Activated CD4-positive, alpha-beta T cell treated with anti-CD3 and anti-CD28 coated beads for 36 hours (primary cell): Measurements from ENCODE around the gene MLEC. TPM values are rescaled to one million over a fixed set of nuclear protein-coding genes. Genes with fewer than 3 reads are reported as not detected.

Source experiments
- ATAC-seq: fragments of 200-7000 bp; cut with Tn5 transposase; one replicate; pipeline ENCODE4 v1.10.0; 2021; ENCODE audit warnings: mild to moderate bottlenecking, moderate library complexity
- CTCF ChIA-PET: fragments of 350-600 bp; sonication (Branson Sonifier 250); formaldehyde crosslinking; loops from one replicate; lab custom pipeline; 2021; ENCODE audit warnings: antibody characterized with exemption; lab: Charles Lee
- POLR2A ChIA-PET: fragments of 350-600 bp; sonication (Branson Sonifier 250); formaldehyde crosslinking; loops from one replicate; lab custom pipeline; 2021; ENCODE audit warnings: antibody characterized with exemption, inconsistent platforms; lab: Charles Lee
- DNase-seq: peaks from one replicate; pipeline ENCODE4 v3.0.0-alpha.2; 2020
- H3K27ac Mint-ChIP-seq: one replicate; pipeline ENCODE4 v1.8.0; 2021; ENCODE audit warnings: mixed read lengths
- H3K27me3 Mint-ChIP-seq: one replicate; pipeline ENCODE4 v1.8.0; 2021; ENCODE audit warnings: mixed read lengths
- H3K36me3 Mint-ChIP-seq: one replicate; pipeline ENCODE4 v1.8.0; 2021; ENCODE audit warnings: low read depth, mixed read lengths
- H3K4me1 Mint-ChIP-seq: one replicate; pipeline ENCODE4 v1.8.0; 2021; ENCODE audit warnings: mixed read lengths
- H3K4me3 Mint-ChIP-seq: one replicate; pipeline ENCODE4 v1.8.0; 2021; ENCODE audit warnings: mild to moderate bottlenecking, moderate library complexity, mixed read lengths
- H3K9me3 Mint-ChIP-seq: one replicate; pipeline ENCODE4 v1.8.0; 2021; ENCODE audit warnings: low read depth, mixed read lengths
- intact Hi-C, 2 experiments: fragments of 100-400 bp; cut with DNase I in 1 of 2; cut with micrococcal nuclease in 1 of 2; formaldehyde crosslinking; loops; one replicate each; pipeline versions ENCODE4 v1.14.2 to v1.15.1; 2022 to 2024; cut with DNase I, micrococcal nuclease
- total RNA-seq, 2 experiments: library from RNA; stranded (reverse); gene quantifications; one replicate each; pipeline ENCODE4 v1.2.3, GENCODE V29; 2021

MLEC gene
- total RNA-seq, 2 experiments from 2014 or later: 70.6 to 89.5 TPM

DNA sequence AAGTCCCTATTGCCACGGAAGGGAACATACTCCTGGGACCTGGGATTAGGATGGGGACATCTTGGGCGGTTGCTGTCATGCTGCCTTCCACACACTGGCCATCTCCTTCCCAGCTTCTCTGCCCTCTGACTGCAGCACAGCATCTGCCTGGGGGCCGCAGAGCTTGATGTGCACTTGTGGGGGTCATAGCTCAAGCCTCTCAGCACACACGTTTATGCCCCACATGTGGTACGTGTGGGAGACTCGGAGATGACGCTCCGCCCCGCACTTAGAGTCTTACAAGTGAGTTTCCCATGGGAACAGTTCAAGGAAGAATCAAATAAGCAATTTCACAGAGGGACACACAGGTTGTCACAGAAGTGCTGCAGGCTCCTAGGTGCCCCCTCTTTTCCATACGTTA lies 47.3 kb downstream of the MLEC start:
- ATAC-seq (no peak), DNase-seq (no peak)
- intact Hi-C loops: no loop called here
- H3K27ac Mint-ChIP-seq: no peak overlapping the region
- no peaks in the 10 kb centered on the region for H3K4me1 Mint-ChIP-seq
- POLR2A ChIA-PET: no interaction called here
- CTCF ChIA-PET: interaction anchor here (0.6 kb wide), 1 partner anchor 23 kb away, joined by 3 read pairs; no protein-coding TSS in a partner anchor
- peaks cover 11% of the 10 kb centered on the region for H3K36me3 Mint-ChIP-seq
- no peaks in the 10 kb centered on the region for H3K27me3 Mint-ChIP-seq
- no peaks in the 10 kb centered on the region for H3K9me3 Mint-ChIP-seq
- H3K4me3 Mint-ChIP-seq: no peak overlapping the region

DNA sequence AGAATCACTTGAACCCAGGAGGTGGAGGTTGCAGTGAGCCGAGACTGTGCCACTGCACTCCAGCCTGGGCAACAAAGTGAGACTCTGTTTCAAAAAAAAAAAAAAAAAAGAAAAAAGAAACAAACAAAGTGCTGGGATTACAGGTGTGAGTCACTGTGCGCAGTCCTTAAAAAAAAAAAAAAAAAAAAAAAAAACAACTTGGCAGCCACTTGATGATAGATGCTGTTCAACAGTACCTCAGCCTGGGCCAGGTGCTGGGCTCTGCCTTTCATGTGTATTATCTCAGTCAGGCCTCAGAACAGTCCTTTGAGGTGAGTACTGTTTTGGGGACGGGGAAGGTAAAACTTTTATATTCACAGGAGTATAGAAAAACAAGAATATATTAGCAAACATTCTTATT lies 48.2 kb downstream of the MLEC start:
- H3K27ac Mint-ChIP-seq: no peak overlapping the region
- H3K4me1 Mint-ChIP-seq: no peaks in the 10 kb centered on the region
- H3K36me3 Mint-ChIP-seq: peaks cover 6% of the 10 kb centered on the region
- ATAC-seq: no peak
- intact Hi-C loops: no loop called here
- POLR2A ChIA-PET: no interaction called here
- no peaks in the 10 kb centered on the region for H3K27me3 Mint-ChIP-seq
- CTCF ChIA-PET: no interaction called here
- no peaks in the 10 kb centered on the region for H3K9me3 Mint-ChIP-seq
- no peak overlapping the region for H3K4me3 Mint-ChIP-seq
- no peak for DNase-seq

DNA sequence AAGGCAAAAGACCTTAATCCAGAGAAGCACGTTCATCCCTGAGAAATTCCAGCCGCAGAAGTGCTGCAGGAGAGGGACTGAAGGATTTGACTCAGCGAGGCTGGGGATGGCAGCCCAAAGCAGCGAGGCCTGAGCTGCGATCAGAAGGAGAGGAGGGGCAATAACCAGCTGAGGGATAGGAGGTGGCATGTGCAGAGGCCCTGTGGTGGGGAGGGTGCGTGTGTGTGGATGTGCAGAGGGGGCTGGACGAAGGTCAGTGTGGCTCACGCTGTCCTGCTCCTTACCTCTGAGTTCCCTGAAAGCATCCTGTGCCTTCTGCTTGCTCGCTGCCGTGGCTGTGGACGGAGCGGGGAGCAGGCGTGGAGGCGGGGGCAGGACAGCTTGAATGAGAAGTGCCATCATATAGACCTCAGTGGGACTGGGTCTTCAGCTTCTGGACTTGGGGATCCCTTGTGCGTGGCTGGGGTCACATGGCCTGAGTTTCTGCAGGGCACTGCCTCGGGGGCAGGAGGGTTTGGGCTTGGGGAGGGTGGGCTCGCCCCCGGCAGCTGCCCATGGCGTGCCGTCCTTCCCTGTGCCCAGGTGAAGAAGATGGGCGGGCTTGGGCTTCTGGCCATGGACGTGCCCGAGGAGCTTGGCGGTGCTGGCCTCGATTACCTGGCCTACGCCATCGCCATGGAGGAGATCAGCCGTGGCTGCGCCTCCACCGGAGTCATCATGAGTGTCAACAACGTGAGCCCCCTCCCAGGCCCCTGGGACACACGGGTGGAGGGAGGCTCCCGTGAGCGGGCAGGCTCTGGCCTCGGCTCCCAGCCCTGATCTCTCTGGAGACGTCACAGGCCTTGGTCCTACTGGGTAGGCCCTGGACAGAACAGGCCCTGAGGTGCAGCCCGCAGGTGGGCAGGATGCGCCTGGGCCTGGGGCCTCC lies 49.7 kb downstream of the MLEC start:
- Mint-ChIP-seq H3K27ac (no peak overlapping the region), H3K4me3 (no peak overlapping the region), H3K36me3 (peaks cover 2% of the 10 kb centered on the region), H3K9me3 (no peaks in the 10 kb centered on the region), H3K27me3 (no peaks in the 10 kb centered on the region), H3K4me1 (no peaks in the 10 kb centered on the region)
- ChIA-PET POLR2A (interaction anchor here (0.6 kb wide), 1 partner anchor 1193 kb away, joined by 3 read pairs; no protein-coding TSS in a partner anchor), CTCF (no interaction called here)
- no peak for DNase-seq
- ATAC-seq: no peak
- intact Hi-C loops: no loop called here

GRCh38 chr12:120737557-120738251 lies 50.8 kb downstream of the MLEC start:
- POLR2A ChIA-PET: interaction anchor here (0.6 kb wide), 1 partner anchor 38 kb away, joined by 4 read pairs; no protein-coding TSS in a partner anchor
- Mint-ChIP-seq H3K27ac (no peak overlapping the region), H3K27me3 (no peaks in the 10 kb centered on the region), H3K4me3 (no peak overlapping the region), H3K36me3 (peaks cover 2% of the 10 kb centered on the region), H3K9me3 (no peaks in the 10 kb centered on the region), H3K4me1 (no peaks in the 10 kb centered on the region)
- no peak for DNase-seq
- ATAC-seq: no peak
- intact Hi-C loops: no loop called here
- CTCF ChIA-PET: no interaction called here

DNA sequence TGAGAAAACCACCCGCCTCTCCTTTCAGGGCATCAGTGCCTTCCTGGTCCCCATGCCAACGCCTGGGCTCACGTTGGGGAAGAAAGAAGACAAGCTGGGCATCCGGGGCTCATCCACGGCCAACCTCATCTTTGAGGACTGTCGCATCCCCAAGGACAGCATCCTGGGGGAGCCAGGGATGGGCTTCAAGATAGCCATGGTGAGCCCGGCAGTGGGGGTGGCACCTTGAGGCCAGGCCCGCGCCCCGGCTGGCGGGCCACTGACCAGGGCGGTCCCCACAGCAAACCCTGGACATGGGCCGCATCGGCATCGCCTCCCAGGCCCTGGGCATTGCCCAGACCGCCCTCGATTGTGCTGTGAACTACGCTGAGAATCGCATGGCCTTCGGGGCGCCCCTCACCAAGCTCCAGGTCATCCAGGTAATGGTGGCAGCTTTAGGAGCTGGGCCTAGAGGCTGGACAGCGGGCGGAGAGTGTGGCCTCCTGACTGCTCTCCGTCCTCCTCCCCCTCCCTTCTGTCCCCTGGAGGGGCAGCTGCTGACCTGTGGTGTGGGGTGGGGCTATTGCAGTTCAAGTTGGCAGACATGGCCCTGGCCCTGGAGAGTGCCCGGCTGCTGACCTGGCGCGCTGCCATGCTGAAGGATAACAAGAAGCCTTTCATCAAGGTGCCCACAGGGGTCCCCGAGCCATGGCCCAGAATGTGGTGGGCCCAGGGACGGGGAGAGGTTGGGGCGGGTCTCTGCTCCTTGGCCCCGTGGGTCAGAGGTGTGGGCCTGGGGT lies 51.5 kb downstream of the MLEC start:
- Mint-ChIP-seq H3K4me3 (no peak overlapping the region), H3K4me1 (no peaks in the 10 kb centered on the region), H3K36me3 (peaks cover 2% of the 10 kb centered on the region), H3K27ac (no peak overlapping the region), H3K27me3 (no peaks in the 10 kb centered on the region), H3K9me3 (no peaks in the 10 kb centered on the region)
- POLR2A ChIA-PET: interaction anchor here (0.6 kb wide), 1 partner anchor 38 kb away, joined by 4 read pairs; no protein-coding TSS in a partner anchor
- ATAC-seq (no peak), DNase-seq (no peak)
- CTCF ChIA-PET: no interaction called here
- intact Hi-C loops: no loop called here

DNA sequence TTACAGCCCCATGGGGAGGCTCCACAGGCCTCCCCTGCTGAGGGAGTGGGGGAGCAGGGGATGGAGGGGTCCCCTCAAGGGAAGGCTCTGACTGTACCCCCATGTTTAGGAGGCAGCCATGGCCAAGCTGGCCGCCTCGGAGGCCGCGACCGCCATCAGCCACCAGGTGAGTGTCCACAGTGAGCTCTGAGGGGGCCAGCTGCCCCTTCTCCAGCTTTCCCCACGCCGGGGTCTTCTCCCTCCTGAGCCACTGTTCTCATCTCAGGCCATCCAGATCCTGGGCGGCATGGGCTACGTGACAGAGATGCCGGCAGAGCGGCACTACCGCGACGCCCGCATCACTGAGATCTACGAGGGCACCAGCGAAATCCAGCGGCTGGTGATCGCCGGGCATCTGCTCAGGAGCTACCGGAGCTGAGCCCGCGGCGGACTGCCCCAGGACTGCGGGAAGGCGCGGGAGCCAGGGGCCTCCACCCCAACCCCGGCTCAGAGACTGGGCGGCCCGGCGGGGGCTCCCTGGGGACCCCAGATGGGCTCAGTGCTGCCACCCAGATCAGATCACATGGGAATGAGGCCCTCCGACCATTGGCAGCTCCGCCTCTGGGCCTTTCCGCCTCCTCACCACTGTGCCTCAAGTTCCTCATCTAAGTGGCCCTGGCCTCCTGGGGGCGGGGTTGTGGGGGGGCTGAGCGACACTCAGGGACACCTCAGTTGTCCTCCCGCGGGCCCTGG lies 52.2 kb downstream of the MLEC start:
- H3K27ac Mint-ChIP-seq: no peak overlapping the region
- CTCF ChIA-PET: no interaction called here

DNA sequence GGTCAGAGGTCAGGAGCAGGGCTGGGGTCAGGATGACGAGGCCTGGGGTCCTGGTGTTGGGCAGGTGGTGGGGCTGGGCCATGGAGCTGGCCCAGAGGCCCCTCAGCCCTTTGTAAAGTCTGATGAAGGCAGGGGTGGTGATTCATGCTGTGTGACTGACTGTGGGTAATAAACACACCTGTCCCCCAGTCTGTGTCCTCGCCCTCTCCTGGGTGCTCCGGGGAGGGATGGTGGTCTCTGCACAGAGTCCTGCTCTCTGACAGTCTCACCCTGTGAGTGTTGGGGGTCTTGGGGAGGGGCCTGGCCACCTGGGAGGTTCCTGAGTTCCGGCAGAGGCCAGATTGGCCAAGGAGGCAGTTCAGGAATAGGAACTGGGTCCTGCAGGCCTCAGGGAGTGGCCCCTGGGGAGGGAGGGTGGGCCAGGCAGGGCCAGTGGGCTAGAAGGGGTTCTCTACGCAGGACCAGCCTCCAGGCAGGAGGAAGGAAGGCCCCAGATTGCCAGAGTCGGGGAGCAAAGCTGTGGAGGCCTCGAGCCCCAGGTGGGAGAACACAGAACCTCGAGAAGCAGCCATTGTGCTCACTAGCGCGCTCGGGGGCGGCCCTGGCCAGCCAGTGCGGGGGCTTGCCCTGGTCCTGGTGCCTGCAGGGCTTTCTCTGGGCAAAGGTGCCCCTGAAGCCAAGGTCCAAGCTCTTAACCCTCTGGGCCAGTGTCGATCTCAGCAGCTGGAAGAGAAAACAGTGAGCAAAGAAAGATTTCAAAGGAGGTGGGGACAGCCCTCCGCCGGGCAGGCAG lies 53.1 kb downstream of the MLEC start:
- Mint-ChIP-seq H3K4me3 (no peak overlapping the region), H3K27ac (no peak overlapping the region), H3K36me3 (no peaks in the 10 kb centered on the region), H3K4me1 (no peaks in the 10 kb centered on the region), H3K9me3 (no peaks in the 10 kb centered on the region), H3K27me3 (no peaks in the 10 kb centered on the region)
- POLR2A ChIA-PET: no interaction called here
- no peak for DNase-seq
- no peak for ATAC-seq
- intact Hi-C loops: no loop called here
- CTCF ChIA-PET: interaction anchor here (0.6 to 0.7 kb wide), 3 partner anchors 9 to 191 kb away, joined by 3 read pairs; no protein-coding TSS in a partner anchor

More for the DNA sequence above, 52.2 kb downstream of the MLEC start:
- DNase-seq (no peak), ATAC-seq (no peak)
- Mint-ChIP-seq H3K36me3 (peaks cover 1% of the 10 kb centered on the region), H3K4me3 (no peak overlapping the region), H3K9me3 (no peaks in the 10 kb centered on the region), H3K27me3 (no peaks in the 10 kb centered on the region), H3K4me1 (no peaks in the 10 kb centered on the region)
- intact Hi-C loops: no loop called here
- POLR2A ChIA-PET: no interaction called here

DNA sequence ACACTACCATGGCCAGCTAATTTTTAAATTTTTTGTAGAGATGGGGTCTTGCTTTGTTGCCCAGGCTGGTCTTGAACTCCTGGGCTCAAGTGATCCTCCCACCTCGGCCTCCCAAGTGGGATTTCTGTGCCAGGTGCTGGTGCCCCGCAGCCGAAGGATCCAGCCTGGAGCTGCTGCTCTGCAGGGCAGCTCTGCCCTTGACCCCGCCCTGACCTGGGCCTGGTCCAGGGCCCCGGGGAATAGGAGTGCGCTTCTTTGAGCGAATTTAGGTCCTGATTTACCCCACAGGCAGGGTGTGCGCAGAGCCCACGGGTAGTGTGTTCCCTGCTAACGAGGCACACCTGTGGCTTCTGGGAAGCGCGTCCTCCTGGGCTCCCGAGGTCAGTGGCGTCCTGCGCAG lies 53.9 kb downstream of the MLEC start:
- no peak overlapping the region for H3K4me3 Mint-ChIP-seq
- ChIA-PET CTCF (interaction anchor here (0.7 kb wide), 1 partner anchor 41 kb away, joined by 3 read pairs; no protein-coding TSS in a partner anchor), POLR2A (no interaction called here)
- H3K27ac Mint-ChIP-seq: no peak overlapping the region
- no peaks in the 10 kb centered on the region for H3K4me1 Mint-ChIP-seq
- no peaks in the 10 kb centered on the region for H3K36me3 Mint-ChIP-seq
- no peaks in the 10 kb centered on the region for H3K9me3 Mint-ChIP-seq
- H3K27me3 Mint-ChIP-seq: no peaks in the 10 kb centered on the region
- intact Hi-C loops: no loop called here
- DNase-seq (no peak), ATAC-seq (no peak)

DNA sequence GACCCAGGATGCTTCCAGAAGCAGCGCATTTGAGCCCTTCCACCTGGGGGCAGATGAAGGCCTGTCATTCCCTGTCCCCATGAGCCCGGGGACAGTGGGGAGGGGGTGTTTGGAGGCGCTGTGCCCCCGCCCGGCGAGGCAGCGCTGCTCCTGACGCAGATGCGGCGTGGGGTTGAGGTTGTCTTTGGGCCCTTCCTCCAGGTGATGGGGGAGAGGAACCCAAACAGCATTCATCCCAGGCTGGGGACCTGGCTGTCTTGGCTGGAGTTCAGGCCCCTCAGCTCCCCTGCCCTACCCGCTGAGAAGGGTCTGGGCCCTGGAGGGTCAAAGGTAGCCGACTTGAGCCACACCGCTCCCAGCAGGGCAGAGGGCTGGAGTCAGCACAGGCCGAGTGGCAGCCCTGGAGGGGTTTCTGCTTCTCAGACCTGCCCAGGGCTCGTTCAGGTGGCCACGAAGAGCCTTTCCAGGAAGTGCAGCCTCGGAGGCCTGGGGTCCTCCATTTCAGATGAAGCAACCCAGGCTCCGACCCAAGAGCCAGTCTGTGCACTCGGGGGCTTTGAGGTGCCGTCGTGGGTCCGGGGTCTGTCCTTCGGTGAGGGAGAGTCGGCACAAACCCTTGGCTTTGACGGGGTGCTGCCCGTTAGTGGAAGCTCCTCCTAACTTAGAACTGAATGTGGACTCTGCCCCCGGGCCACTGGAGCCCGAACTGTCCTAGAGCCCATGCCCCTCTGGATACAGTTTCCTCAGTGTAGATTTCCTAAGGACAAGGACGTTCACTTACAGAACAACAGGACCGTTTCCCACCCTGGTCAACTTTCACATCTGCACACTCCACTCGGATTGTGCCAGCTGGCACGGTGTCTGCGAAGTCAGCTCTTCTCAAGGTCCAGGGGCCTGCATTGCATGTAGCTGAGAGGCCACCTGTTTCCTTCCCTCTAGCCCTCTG lies 54.8 kb downstream of the MLEC start:
- Mint-ChIP-seq H3K9me3 (no peaks in the 10 kb centered on the region), H3K27ac (no peak overlapping the region), H3K4me3 (no peak overlapping the region), H3K36me3 (no peaks in the 10 kb centered on the region), H3K4me1 (no peaks in the 10 kb centered on the region), H3K27me3 (no peaks in the 10 kb centered on the region)
- ATAC-seq (no peak), DNase-seq (no peak)
- POLR2A ChIA-PET: no interaction called here
- intact Hi-C loops: no loop called here
- CTCF ChIA-PET: no interaction called here
